ENCODE data around the gene OSBPL3. TPM values are rescaled to one million over a fixed set of nuclear protein-coding genes. Genes with fewer than 3 reads are reported as not detected.

Gene OSBPL3
- total RNA-seq, 1 donor from 2014 or later: 59.2 TPM

- Histone ChIP-seq H3K4me3 (no peak overlapping the region), H3K27me3 (no peaks in the 10 kb centered on the region), H3K27ac (no peak overlapping the region), H3K36me3 (no peaks in the 10 kb centered on the region), H3K9me3 (no peaks in the 10 kb centered on the region), H3K4me1 (peaks cover 40% of the 10 kb centered on the region)
- intact Hi-C loops (cut with DNase I): no loop called here
- no peak for TF ChIP-seq POLR2AphosphoS5 (IDR thresholded peaks at IDR 0.05; ENCODE audit: insufficient read depth in 1 of 2, low read depth in 1 of 2)
- no peak for TF ChIP-seq POLR2A (IDR thresholded peaks at IDR 0.05)
- TF ChIP-seq, protein P1, sequence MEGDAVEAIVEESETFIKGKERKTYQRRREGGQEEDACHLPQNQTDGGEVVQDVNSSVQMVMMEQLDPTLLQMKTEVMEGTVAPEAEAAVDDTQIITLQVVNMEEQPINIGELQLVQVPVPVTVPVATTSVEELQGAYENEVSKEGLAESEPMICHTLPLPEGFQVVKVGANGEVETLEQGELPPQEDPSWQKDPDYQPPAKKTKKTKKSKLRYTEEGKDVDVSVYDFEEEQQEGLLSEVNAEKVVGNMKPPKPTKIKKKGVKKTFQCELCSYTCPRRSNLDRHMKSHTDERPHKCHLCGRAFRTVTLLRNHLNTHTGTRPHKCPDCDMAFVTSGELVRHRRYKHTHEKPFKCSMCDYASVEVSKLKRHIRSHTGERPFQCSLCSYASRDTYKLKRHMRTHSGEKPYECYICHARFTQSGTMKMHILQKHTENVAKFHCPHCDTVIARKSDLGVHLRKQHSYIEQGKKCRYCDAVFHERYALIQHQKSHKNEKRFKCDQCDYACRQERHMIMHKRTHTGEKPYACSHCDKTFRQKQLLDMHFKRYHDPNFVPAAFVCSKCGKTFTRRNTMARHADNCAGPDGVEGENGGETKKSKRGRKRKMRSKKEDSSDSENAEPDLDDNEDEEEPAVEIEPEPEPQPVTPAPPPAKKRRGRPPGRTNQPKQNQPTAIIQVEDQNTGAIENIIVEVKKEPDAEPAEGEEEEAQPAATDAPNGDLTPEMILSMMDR (IDR thresholded peaks at IDR 0.05): no peak
- DNase-seq (ENCODE audit: extremely low spot score in 2 of 2): no peak
Observed at GRCh38 chr7:24922099-24922773, 57.7 kb downstream of the OSBPL3 start.

DNA sequence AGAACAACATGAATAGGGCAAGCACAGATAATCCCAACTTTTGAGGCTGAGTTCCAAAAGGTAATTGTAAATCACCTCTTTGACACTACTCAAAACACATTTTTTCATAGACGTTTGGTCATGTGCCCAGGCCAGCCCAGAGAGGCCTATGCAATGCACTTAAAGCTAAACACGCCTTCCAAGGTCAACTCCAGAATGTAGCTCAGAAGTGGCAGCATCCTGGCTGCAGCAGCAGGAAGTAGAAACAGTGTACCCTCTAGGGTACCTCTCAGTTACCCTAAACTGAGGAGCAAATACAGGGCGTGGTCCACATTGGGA, 58.7 kb downstream of the OSBPL3 start:
- Histone ChIP-seq H3K9me3 (no peaks in the 10 kb centered on the region), H3K27me3 (no peaks in the 10 kb centered on the region), H3K4me1 (peaks cover 31% of the 10 kb centered on the region), H3K4me3 (no peak overlapping the region), H3K27ac (no peak overlapping the region), H3K36me3 (no peaks in the 10 kb centered on the region)
- TF ChIP-seq, protein P1 (IDR thresholded peaks at IDR 0.05): no peak
- TF ChIP-seq POLR2AphosphoS5 (IDR thresholded peaks at IDR 0.05; ENCODE audit: insufficient read depth in 1 of 2, low read depth in 1 of 2) (peak in 1 of 2 donors; percentile 35), POLR2A (IDR thresholded peaks at IDR 0.05) (no peak)
- no peak for DNase-seq (ENCODE audit: extremely low spot score in 2 of 2)
- intact Hi-C loops (cut with DNase I): no loop called here

DNA sequence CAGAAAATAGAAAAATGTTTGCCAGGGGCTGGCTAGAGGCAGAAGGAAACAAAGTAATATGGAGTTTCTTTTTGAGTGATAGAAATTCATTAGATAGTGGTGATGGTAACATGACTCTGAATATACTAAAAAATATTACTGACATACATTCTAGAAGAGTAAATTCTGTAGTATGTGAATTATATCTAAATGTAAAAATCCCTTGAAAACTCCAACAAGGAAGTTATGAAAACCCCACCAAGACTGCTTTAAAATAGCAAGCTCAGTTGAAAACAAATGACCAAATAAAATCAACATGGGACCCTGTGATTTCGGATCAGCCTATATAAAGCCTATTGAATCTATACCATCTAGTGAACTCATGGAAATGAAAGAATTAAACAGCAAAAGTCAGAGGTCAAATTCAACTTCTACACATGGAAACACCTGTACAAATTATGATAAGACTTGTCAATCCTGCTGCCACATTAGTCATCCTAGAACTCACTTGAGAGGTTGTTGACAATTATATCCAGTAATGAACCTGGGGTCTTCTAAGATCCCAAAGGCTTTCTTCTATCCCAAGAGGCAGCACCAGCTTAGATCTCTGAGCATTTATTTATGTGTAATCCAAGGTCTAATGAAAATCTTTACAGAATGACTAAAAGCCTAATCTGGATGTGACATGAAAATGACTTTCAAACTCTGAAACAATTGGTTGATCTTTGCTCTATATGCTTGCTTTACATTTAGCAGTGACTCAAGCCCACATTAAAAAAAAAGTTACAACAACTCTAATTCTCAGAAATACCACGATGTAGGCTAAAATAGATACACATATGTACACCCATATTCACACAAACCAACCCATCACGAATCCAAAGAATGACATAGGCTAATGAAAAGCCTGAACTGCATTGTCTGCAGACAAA, 59.3 kb downstream of the OSBPL3 start:
- intact Hi-C loops (cut with DNase I): no loop called here
- Histone ChIP-seq H3K36me3 (no peaks in the 10 kb centered on the region), H3K9me3 (no peaks in the 10 kb centered on the region), H3K27me3 (no peaks in the 10 kb centered on the region), H3K4me3 (no peak overlapping the region), H3K27ac (no peak overlapping the region), H3K4me1 (peaks cover 26% of the 10 kb centered on the region)
- no peak for DNase-seq (ENCODE audit: extremely low spot score in 2 of 2)
- TF ChIP-seq, protein P1 (IDR thresholded peaks at IDR 0.05): no peak
- TF ChIP-seq POLR2AphosphoS5 (IDR thresholded peaks at IDR 0.05; ENCODE audit: insufficient read depth in 1 of 2, low read depth in 1 of 2): no peak
- no peak for TF ChIP-seq POLR2A (IDR thresholded peaks at IDR 0.05)

- intact Hi-C loops (cut with DNase I): no loop called here
Observed at GRCh38 chr7:24917510-24918239, 62.3 kb downstream of the OSBPL3 start.

More at GRCh38 chr7:24917510-24918239, 62.3 kb downstream of the OSBPL3 start:
- DNase-seq (ENCODE audit: extremely low spot score in 2 of 2): no peak
- Histone ChIP-seq H3K4me1 (peaks cover 34% of the 10 kb centered on the region), H3K36me3 (no peaks in the 10 kb centered on the region), H3K9me3 (no peaks in the 10 kb centered on the region), H3K27me3 (no peaks in the 10 kb centered on the region), H3K4me3 (no peak overlapping the region), H3K27ac (no peak overlapping the region)
- TF ChIP-seq POLR2AphosphoS5 (IDR thresholded peaks at IDR 0.05; ENCODE audit: insufficient read depth in 1 of 2, low read depth in 1 of 2) (no peak), POLR2A (IDR thresholded peaks at IDR 0.05) (no peak)
- TF ChIP-seq, protein P1 (IDR thresholded peaks at IDR 0.05): no peak
